ENCODE results near the gene GAS7. TPM values are rescaled to one million over a fixed set of nuclear protein-coding genes. Genes with fewer than 3 reads are reported as not detected.
A peak's percentile ranks its signal among the peaks of the same experiment; 100 is the strongest.

GAS7 gene
- total RNA-seq, 1 donor from 2014 or later = 39.8 TPM

DNA sequence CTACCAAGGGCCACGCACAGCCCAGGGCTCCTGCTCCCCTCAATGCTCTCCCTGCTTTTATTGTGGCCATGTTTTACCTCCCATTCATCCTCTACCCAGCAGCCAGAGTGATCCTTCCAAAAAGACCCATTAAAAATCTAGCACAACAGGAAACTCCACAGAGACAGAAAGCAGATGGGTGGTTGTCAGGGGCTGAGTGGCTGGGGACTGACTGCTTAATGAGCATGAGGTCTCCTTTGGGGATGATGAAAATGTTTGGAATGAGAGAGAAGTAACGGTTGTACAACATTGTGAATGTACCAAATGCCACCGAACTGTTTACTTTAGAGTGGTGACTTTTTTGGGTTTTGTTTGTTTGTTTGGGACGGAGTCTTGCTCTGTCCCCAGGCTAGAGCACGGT lies 107.4 kb downstream of the GAS7 start:
- TF ChIP-seq, protein P1, sequence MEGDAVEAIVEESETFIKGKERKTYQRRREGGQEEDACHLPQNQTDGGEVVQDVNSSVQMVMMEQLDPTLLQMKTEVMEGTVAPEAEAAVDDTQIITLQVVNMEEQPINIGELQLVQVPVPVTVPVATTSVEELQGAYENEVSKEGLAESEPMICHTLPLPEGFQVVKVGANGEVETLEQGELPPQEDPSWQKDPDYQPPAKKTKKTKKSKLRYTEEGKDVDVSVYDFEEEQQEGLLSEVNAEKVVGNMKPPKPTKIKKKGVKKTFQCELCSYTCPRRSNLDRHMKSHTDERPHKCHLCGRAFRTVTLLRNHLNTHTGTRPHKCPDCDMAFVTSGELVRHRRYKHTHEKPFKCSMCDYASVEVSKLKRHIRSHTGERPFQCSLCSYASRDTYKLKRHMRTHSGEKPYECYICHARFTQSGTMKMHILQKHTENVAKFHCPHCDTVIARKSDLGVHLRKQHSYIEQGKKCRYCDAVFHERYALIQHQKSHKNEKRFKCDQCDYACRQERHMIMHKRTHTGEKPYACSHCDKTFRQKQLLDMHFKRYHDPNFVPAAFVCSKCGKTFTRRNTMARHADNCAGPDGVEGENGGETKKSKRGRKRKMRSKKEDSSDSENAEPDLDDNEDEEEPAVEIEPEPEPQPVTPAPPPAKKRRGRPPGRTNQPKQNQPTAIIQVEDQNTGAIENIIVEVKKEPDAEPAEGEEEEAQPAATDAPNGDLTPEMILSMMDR (IDR thresholded peaks at IDR 0.05) = no peak
- ATAC-seq (ENCODE audit: low read depth) (no peak), DNase-seq (no peak)
- ChIA-PET POLR2A (no interaction called here), CTCF (no interaction called here)
- intact Hi-C loops (cut with micrococcal nuclease) = no loop called here
- H3K36me3 Mint-ChIP-seq (ENCODE audit: low read depth) = no peaks in the 10 kb centered on the region
- H3K4me1 Mint-ChIP-seq = peaks cover 16% of the 10 kb centered on the region
- H3K27ac Mint-ChIP-seq = no peak overlapping the region
- no peaks in the 10 kb centered on the region for H3K27me3 Mint-ChIP-seq
- no peak overlapping the region for H3K4me3 Mint-ChIP-seq
- peaks cover 4% of the 10 kb centered on the region for H3K9me3 Mint-ChIP-seq

DNA sequence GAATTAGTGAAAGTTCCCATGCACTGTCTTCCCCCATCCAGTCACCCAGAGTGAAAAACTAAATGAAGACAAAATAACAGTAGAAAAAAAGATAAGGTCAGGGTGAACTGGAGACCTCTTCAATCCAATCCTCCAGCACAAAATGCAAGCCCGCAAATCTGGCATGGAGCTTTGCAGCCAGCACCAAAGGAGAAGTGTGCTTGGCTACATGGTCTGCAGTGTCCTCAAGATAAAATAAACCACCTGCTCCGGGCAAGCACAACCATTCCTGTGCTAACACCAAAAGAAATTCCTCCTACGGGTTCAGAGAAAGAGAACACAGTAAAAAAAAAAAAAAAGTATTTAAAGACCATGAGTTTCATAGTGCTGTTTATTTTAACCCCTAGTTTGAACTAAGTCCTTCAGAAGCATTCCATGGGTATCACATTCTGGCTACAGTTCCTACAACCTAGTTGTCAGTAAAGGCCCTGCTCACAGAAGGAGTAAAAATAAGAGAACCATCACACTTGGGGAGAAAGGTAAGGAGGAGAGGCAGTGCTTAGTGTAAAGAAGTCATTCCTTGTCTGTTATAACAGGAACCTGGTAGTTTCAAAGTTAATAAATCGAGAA lies 109.1 kb downstream of the GAS7 start:
- Mint-ChIP-seq H3K9me3 (peaks cover 4% of the 10 kb centered on the region), H3K4me3 (no peak overlapping the region), H3K27me3 (no peaks in the 10 kb centered on the region), H3K4me1 (peaks cover 21% of the 10 kb centered on the region), H3K27ac (no peak overlapping the region), H3K36me3 (ENCODE audit: low read depth) (no peaks in the 10 kb centered on the region)
- ChIA-PET CTCF (no interaction called here), POLR2A (no interaction called here)
- DNase-seq (no peak), ATAC-seq (ENCODE audit: low read depth) (no peak)
- intact Hi-C loops (cut with micrococcal nuclease) = no loop called here
- TF ChIP-seq, protein P1 (IDR thresholded peaks at IDR 0.05) = no peak

DNA sequence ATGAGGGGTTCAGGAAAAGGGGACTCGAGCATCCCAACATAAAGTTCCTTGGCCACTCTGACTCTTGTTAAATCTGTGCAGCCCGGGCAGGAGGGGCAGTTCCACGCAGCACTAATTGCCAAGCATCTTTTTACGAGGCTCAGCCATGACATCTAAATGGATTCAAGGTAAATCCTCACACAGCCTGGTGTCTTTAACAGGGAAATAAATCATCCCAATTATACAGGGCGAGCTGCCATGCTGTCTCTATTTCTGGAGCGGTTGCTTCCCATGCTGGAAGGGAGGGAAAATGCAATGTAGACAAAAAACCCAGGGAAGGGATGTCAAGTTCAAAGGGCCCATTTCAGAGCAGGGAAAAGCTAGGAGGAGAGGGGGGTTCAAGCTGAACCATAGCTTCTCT lies 110.0 kb downstream of the GAS7 start:
- ChIA-PET POLR2A (no interaction called here), CTCF (no interaction called here)
- Mint-ChIP-seq H3K36me3 (ENCODE audit: low read depth) (peaks cover under 1% of the 10 kb centered on the region), H3K9me3 (peaks cover 7% of the 10 kb centered on the region), H3K27ac (no peak overlapping the region), H3K27me3 (no peaks in the 10 kb centered on the region), H3K4me1 (peaks cover 21% of the 10 kb centered on the region), H3K4me3 (no peak overlapping the region)
- intact Hi-C loops (cut with micrococcal nuclease) = no loop called here
- ATAC-seq (ENCODE audit: low read depth) (no peak), DNase-seq (no peak)
- TF ChIP-seq, protein P1 (IDR thresholded peaks at IDR 0.05) = no peak

DNA sequence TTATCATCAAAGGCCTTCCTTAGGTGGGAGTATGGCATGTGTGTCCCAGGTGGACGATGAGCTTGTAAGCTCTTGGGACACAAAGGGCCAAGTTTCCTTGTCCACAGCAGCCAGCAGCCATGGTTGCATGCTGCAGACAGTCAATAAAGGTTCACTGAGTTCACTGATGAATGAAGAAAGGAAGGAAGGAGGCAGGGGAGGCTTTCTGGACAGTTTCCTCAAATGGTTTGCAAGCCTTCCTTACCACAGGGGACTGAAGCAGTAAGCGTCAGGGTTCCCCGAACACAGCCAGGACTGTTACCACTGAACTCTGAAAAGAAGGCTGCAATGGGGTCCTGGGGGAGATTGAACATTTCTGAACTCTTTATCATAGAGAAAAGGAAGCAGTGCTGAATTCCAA lies 111.1 kb downstream of the GAS7 start:
- Mint-ChIP-seq H3K4me3 (no peak overlapping the region), H3K9me3 (peaks cover 8% of the 10 kb centered on the region), H3K27ac (no peak overlapping the region), H3K36me3 (ENCODE audit: low read depth) (peaks cover 5% of the 10 kb centered on the region), H3K4me1 (peaks cover 21% of the 10 kb centered on the region), H3K27me3 (no peaks in the 10 kb centered on the region)
- POLR2A ChIA-PET = interaction anchor here (1.1 to 1.6 kb wide), 2 partner anchors 24 to 33 kb away, joined by 3 read pairs; no protein-coding TSS in a partner anchor
- intact Hi-C loops (cut with micrococcal nuclease) = loop anchor here (2.0 kb wide), 3 partner anchors 15 to 23 kb away; no protein-coding TSS in a partner anchor
- CTCF ChIA-PET = no interaction called here
- no peak for DNase-seq
- TF ChIP-seq, protein P1 (IDR thresholded peaks at IDR 0.05) = no peak
- ATAC-seq (ENCODE audit: low read depth) = peak; percentile 49

DNA sequence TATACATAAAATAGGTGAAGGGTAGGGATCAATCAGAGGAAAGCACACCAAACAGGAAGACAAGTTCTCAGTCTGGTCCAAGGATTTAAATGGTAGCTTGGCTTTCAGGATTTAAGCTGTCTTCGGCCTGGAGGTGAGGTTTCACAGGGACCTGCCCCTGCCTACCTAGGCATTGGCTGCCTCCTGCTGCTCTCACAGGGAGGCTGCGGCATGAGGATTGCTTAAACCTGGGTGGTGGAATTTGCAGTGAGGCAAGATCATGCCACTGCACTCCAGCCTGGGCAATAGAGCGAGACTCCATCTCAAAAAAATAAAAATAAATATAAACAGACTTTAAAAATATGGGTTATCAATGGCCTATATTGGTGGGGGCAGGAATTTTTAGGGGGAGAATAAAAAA lies 114.5 kb downstream of the GAS7 start:
- ChIA-PET POLR2A (no interaction called here), CTCF (no interaction called here)
- Mint-ChIP-seq H3K27me3 (no peaks in the 10 kb centered on the region), H3K27ac (no peak overlapping the region), H3K9me3 (peaks cover 8% of the 10 kb centered on the region), H3K36me3 (ENCODE audit: low read depth) (peaks cover 5% of the 10 kb centered on the region), H3K4me1 (peaks cover 38% of the 10 kb centered on the region), H3K4me3 (no peak overlapping the region)
- TF ChIP-seq, protein P1 (IDR thresholded peaks at IDR 0.05) = no peak
- no peak for DNase-seq
- no peak for ATAC-seq (ENCODE audit: low read depth)
- intact Hi-C loops (cut with micrococcal nuclease) = no loop called here
